SU-DHL-6 (cell line): ENCODE results near the gene RGMA.

Source experiments
- H2AFZ ChIP-seq: fragments of 200-600 bp; sonication (generic); 2 replicates; pipeline ENCODE4 v1.6.1; 2014; ENCODE audit warnings: low read depth, mild to moderate bottlenecking, moderate library complexity, mixed read lengths, antibody characterized with exemption, low read length; ENCODE audit not compliant: severe bottlenecking
- H3F3A ChIP-seq: fragments of 200-600 bp; shearing (Covaris generic); 2 replicates; pipeline ENCODE4 v1.6.0; 2016; ENCODE audit warnings: antibody characterized with exemption, mild to moderate bottlenecking; ENCODE audit not compliant: insufficient read depth
- H3K27ac ChIP-seq: fragments of 200-600 bp; sonication (generic); 2 replicates; pipeline ENCODE4 v1.5.1; 2016; ENCODE audit warnings: low read depth, mild to moderate bottlenecking, low read length, moderate library complexity, mixed read lengths
- H3K27me3 ChIP-seq: fragments of 200-600 bp; sonication (generic), shearing (Covaris generic); 2 replicates; pipeline ENCODE4 v1.6.0; 2014; ENCODE audit warnings: mild to moderate bottlenecking, low read length
- H3K36me3 ChIP-seq: fragments of 200-600 bp; sonication (generic); 2 replicates; pipeline ENCODE4 v1.6.1; 2014; ENCODE audit warnings: mild to moderate bottlenecking, low read length, mixed read lengths
- H3K4me2 ChIP-seq: fragments of 300-600, 200-600 bp; shearing (Covaris generic), sonication (generic); 2 replicates; pipeline ENCODE4 v1.6.0; 2014; ENCODE audit warnings: low read length, low read depth, mild to moderate bottlenecking; ENCODE audit not compliant: poor library complexity, severe bottlenecking
- H3K4me3 ChIP-seq: fragments of 200-600 bp; sonication (generic); 2 replicates; pipeline ENCODE4 v1.5.1; 2014; ENCODE audit warnings: antibody characterized with exemption, low read length, mild to moderate bottlenecking, mixed read lengths; ENCODE audit not compliant: insufficient read depth, poor library complexity, severe bottlenecking
- H3K79me2 ChIP-seq: fragments of 200-600 bp; sonication (generic); 2 replicates; pipeline ENCODE4 v1.6.1; 2014; ENCODE audit warnings: mild to moderate bottlenecking, low read length, moderate library complexity; ENCODE audit not compliant: insufficient read depth
- H3K9ac ChIP-seq: fragments of 200-600 bp; sonication (generic); 2 replicates; pipeline ENCODE4 v1.7.0; 2014; ENCODE audit warnings: mild to moderate bottlenecking, low read length
- H3K9me2 ChIP-seq: fragments of 200-600 bp; sonication (generic); replicated peaks from 2 replicates; pipeline ENCODE4 v1.6.1; 2014; ENCODE audit warnings: low read length; ENCODE audit not compliant: insufficient read depth
- H3K9me3 ChIP-seq: fragments of 200-600 bp; sonication (generic); 2 replicates; pipeline ENCODE4 v1.6.1; 2014; ENCODE audit warnings: low read length, mixed read lengths; ENCODE audit not compliant: insufficient read depth
- H4K20me1 ChIP-seq: fragments of 200-600 bp; sonication (generic); 2 replicates; pipeline ENCODE4 v1.6.1; 2014; ENCODE audit warnings: low read depth, mild to moderate bottlenecking, antibody characterized with exemption, low read length, moderate library complexity, mixed read lengths
- CTCF ChIP-seq: fragments of 200-600 bp; sonication (generic); IDR thresholded peaks from one replicate; pipeline ENCODE4 v1.5.1; 2017; ENCODE audit warnings: antibody characterized with exemption, mild to moderate bottlenecking, low read length, moderate library complexity; ENCODE audit not compliant: insufficient read depth, poor library complexity, severe bottlenecking
- EZH2phosphoT487 ChIP-seq: fragments of 200-600 bp; sonication (generic), shearing (Covaris generic); conservative IDR thresholded peaks from 2 replicates; pipeline ENCODE4 v1.6.1; 2018; ENCODE audit warnings: mild to moderate bottlenecking, antibody characterized with exemption, low read length, moderate library complexity, mixed read lengths

Gene RGMA

GRCh38 chr15:93127286-93127685 is 38.3 kb upstream of the RGMA start:
- H3K9ac ChIP-seq = no peak overlapping the region
- no peaks in the 10 kb centered on the region for H3F3A ChIP-seq
- no peaks in the 10 kb centered on the region for H4K20me1 ChIP-seq
- TF ChIP-seq EZH2phosphoT487 (no peak), CTCF (no peak)
- no peak overlapping the region for H2AFZ ChIP-seq
- no peak overlapping the region for H3K4me3 ChIP-seq
- no peaks in the 10 kb centered on the region for H3K9me2 ChIP-seq
- H3K27me3 ChIP-seq = no peaks in the 10 kb centered on the region
- no peaks in the 10 kb centered on the region for H3K36me3 ChIP-seq
- H3K27ac ChIP-seq = no peak overlapping the region
- H3K4me2 ChIP-seq = no peak overlapping the region
- no peaks in the 10 kb centered on the region for H3K79me2 ChIP-seq
- H3K9me3 ChIP-seq = no peaks in the 10 kb centered on the region

- TF ChIP-seq EZH2phosphoT487 (no peak), CTCF (no peak)
- no peaks in the 10 kb centered on the region for H3F3A ChIP-seq
- H3K4me2 ChIP-seq = no peak overlapping the region
- H2AFZ ChIP-seq = no peak overlapping the region
- no peaks in the 10 kb centered on the region for H3K36me3 ChIP-seq
- H4K20me1 ChIP-seq = no peaks in the 10 kb centered on the region
- H3K79me2 ChIP-seq = no peaks in the 10 kb centered on the region
- no peak overlapping the region for H3K27ac ChIP-seq
- H3K9ac ChIP-seq = no peak overlapping the region
- H3K9me2 ChIP-seq = no peaks in the 10 kb centered on the region
- no peaks in the 10 kb centered on the region for H3K27me3 ChIP-seq
- no peak overlapping the region for H3K4me3 ChIP-seq
- H3K9me3 ChIP-seq = no peaks in the 10 kb centered on the region
These were observed 37.6 kb upstream of the RGMA start for GRCh38 chr15:93126599-93126998.

GRCh38 chr15:93126148-93126547 is 37.1 kb upstream of the RGMA start:
- no peak overlapping the region for H3K4me2 ChIP-seq
- no peak for TF ChIP-seq EZH2phosphoT487
- no peak for TF ChIP-seq CTCF
- no peaks in the 10 kb centered on the region for H3K27me3 ChIP-seq
- H3K9ac ChIP-seq = no peak overlapping the region
- no peaks in the 10 kb centered on the region for H3F3A ChIP-seq
- H2AFZ ChIP-seq = no peak overlapping the region
- H3K9me2 ChIP-seq = no peaks in the 10 kb centered on the region
- no peaks in the 10 kb centered on the region for H4K20me1 ChIP-seq
- H3K79me2 ChIP-seq = no peaks in the 10 kb centered on the region
- no peaks in the 10 kb centered on the region for H3K9me3 ChIP-seq
- H3K36me3 ChIP-seq = no peaks in the 10 kb centered on the region
- no peak overlapping the region for H3K27ac ChIP-seq
- H3K4me3 ChIP-seq = no peak overlapping the region

GRCh38 chr15:93124126-93124525 is 35.1 kb upstream of the RGMA start:
- Histone ChIP-seq H3K36me3 (no peaks in the 10 kb centered on the region), H3K9me2 (no peaks in the 10 kb centered on the region), H4K20me1 (no peaks in the 10 kb centered on the region), H3K9ac (no peak overlapping the region), H3K79me2 (no peaks in the 10 kb centered on the region), H3K4me2 (no peak overlapping the region), H2AFZ (no peak overlapping the region), H3K4me3 (no peak overlapping the region), H3K9me3 (no peaks in the 10 kb centered on the region), H3F3A (no peaks in the 10 kb centered on the region), H3K27ac (no peak overlapping the region), H3K27me3 (no peaks in the 10 kb centered on the region)
- TF ChIP-seq EZH2phosphoT487 (no peak), CTCF (no peak)
